ENCODE measurements around the gene PABPC1L.

PABPC1L gene

DNA sequence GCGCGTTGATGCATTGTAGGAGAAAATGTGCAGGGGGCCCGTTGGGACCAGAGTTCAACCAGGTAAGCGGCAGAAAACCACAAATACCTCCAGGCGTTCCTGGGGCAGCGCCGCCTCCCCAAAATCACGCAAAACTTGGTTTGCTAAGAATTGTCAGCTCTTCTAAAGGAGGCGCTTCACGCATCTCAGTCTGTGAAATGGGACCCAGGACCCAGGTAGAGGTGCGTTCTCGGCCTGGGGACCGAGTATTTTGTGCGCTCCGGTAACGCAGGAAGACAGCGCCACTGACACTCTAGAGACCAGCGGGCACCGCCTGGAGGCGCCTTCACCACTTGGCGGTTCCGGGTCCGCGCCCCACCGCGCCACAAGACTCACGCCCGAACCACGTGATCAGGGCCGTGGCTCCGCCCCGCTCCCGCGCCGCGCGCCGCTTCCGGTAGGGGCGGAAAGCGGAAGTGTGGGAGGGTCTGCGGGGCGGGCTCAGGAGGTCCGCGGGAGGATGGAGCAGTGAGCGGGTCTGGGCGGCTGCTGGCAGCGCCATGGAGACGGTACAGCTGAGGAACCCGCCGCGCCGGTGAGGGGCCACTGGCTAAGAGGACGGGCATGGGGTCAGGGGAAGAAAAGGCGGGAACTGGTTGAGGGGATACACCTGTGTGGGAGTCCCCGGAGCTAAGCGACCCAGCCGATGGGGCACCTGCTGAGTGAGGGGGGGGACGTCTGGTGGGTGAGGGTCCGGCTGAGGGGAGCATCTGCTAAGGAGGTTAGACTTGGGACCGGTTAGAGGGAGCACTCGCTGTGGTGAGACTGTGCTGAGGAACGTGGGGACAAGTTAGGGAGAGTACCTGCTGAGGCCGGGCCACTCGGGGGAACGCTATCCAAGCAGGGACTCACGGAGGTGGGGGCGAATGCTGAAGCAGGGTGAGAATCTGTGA lies 56.4 kb downstream of the PABPC1L start, which contains the start of gene STK4:
Gene STK4 (plus strand): TSS at position 483 of the 932 bp plus-strand sequence. CDS start 57 bp downstream, at position 540.
- DNase-seq (ENCODE audit: low read depth, low spot score): peak; percentile 94

DNA sequence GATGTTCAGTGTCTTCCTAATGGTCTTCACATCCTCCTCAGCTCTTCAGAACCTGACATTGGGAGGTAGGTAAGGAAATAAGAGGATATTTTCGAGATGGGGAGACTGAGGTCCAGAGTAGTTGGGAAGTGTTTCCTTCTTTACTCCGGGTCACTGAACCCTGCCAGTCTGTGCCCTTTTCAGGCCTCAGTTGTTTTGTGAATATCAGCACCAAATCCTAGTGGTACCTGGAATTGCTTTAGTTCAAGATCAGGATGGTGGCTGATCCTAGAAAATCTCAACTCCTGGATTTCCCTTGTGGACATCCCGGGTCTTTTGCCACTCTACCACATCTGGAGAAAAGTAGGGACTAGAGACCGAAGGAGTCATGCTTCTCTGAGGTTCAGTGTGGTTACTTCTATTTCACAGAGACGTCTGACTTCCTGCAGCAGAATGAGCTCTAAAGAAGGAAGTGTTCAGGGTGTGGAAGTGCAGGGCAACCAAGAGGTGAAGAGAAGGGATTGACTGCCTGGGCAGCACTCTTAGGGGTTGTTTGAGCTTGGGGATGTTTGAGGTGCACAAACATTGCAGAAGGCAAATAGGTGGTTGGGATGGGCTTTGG lies 57.4 kb downstream of the PABPC1L start:
- no peak for DNase-seq (ENCODE audit: low read depth, low spot score)

DNA sequence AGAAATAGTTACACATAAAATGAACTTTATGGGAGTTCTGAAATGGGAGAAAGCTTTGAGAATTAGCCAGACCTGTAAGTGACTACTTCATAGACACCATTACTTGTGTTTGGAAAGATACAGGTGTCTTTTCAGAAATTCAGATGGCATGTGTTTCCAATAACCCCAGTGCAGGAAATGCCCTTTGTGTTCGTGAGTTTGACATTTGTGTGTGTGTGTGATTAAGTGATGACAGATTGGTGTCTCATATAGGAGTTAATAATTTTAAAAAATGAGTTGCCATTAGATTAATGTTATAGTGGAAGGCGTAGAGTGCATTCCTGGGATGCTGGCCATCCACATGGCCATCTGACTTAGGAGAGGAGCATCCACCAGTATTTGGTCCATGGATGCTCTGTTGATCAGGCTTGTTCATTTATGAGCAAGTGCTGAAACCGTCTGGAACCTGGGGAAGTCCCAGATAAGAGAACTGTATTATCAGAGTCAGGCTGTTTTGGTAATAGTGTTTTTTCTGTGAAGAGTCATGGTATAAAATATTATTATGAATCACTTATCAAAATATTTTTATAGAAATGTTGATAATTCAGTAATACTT lies 59.5 kb downstream of the PABPC1L start:
- no peak for DNase-seq (ENCODE audit: low read depth, low spot score)

DNA sequence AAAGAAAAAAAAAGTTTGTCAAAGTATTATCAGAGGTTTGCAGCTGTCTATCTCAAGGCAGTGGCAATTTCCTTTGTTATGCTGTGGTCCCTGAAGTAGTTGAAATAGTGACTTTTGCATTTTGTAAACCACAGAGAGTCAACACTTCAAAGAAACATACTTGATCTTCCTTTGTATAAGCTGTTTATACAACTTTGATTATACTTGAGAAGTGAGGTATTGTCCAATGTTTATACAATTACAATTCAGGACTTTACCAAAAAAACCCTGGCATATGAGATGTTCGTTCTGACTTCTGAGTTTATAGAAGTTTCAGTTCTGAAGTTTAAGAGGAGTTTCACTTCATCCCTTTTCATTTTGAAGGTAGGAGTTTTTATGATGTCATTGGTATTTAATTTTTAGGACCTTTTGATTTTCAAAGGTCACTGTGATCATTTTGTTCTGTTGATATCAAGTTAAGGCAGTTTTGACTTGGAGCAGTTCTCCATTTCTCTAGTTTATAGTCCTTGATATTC lies 60.4 kb downstream of the PABPC1L start:
- no peak for DNase-seq (ENCODE audit: low read depth, low spot score)

DNA sequence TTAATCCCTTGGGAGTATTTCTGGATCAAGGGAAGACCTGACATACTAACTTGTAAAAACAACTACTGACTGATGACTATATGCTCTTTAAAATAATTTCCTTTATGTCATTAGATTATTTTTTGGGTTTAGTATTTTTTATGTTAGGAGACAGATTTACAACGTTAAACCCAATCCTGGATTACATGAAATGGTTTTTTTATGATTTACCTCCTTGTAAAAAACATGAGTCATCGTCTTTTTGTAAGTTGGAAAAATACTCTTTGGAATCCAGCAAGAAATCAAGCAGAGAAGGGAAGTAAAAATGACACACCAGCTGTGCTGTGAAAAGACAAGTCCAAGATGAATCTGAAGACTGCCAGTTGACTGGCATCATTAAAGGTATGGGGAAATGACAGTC lies 63.2 kb downstream of the PABPC1L start:
- DNase-seq (ENCODE audit: low read depth, low spot score): no peak

DNA sequence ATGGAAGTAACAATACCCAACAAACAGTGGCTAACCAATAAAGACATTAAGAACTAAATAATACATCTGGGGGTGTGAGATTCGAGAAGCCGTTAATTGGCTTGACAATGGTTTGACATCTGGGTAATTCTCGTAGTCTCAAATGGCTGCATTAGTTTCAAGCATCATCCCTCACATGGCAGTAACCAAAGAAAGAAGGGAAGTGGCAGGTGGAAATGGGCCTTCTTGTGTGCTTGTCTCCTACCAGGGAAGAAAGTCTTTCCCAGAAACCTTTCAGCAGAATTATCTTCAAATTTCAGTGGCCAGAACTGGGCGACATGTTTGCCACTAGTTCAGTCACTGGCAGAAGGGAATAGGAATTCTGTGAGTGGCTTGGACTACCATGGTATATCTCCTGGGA lies 66.8 kb downstream of the PABPC1L start:
- no peak for DNase-seq (ENCODE audit: low read depth, low spot score)

DNA sequence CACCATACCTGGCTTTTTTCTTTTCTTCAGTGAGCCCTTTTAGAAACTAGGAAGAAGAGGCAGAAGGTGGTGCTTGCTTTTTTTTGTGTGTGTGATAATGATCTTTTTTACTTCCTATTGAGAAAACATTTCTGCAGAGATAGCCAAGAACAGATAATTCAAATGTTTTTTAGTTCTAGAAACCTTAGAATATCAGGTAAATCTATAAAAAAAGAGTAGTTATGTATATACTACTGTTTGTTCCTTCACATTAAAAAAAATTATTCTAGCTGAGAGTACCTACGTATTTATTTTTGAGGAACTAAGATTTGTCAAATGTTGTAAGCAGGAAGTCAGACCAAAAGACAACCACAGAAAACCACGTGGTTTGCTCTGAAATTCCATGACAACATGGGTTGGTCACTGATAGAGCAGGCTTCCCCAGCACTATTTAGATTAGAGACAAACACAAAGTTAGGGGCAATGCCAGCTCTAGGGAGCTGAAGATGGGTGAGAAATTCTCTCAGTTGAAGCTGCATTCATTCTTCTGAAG lies 69.3 kb downstream of the PABPC1L start:
- peak; percentile 54 for DNase-seq (ENCODE audit: low read depth, low spot score)

DNA sequence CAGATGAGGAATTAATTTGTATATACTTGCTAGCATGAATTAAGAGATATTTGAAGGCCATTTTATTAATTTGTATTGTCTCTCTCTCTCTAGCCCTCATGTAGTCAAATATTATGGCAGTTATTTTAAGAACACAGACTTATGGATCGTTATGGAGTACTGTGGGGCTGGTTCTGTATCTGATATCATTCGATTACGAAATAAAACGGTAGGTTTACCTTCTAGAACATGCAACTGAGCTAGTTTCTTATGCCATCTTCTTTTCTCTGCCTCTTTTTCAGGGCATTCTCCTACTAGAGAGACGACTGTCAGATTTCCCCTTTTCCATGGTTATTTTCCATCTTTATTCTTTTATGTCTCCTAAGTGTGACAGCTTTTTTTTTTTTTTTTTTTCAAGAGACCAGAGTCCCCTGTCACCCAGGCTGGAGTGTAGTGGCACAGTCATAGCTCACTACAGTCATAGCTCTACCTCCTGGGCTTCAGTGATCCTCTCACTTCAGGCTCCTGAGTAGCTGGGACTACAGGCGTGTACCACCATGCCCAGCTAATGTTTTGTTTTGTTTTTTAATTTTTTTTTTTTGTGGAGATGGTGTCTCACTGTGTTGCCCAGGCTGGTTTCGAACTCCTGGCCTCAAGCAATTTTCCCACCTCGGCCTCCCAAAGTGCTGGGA lies 72.0 kb downstream of the PABPC1L start:
- no peak for DNase-seq (ENCODE audit: low read depth, low spot score)

DNA sequence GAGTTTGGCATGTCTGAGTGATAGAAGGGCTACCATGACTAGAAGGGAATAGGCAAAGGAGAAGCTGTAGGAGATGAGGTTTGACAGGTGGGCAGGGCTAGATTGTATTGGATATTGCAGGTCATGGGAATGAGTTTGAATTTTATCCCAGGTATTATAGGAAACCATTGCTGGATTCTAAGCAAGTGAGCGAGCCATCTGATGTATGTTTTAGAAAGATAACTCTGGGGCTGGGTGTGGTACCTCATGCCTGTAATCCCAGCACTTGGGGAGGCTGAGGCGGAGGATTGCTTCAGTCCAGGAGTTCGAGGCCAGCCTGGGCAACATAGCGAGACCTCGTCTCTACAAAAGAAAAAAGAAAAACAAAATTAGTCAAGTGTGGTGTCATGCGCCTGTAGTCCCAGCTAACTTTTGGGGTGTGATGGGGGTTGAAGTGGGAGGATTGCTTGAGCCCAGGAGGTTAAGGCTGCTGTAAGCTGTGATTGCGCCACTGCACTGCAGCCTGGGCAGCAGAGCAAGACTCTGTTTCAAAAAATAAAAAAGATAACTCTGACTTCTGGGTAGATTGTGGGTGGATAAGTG lies 73.3 kb downstream of the PABPC1L start:
- no peak for DNase-seq (ENCODE audit: low read depth, low spot score)

DNA sequence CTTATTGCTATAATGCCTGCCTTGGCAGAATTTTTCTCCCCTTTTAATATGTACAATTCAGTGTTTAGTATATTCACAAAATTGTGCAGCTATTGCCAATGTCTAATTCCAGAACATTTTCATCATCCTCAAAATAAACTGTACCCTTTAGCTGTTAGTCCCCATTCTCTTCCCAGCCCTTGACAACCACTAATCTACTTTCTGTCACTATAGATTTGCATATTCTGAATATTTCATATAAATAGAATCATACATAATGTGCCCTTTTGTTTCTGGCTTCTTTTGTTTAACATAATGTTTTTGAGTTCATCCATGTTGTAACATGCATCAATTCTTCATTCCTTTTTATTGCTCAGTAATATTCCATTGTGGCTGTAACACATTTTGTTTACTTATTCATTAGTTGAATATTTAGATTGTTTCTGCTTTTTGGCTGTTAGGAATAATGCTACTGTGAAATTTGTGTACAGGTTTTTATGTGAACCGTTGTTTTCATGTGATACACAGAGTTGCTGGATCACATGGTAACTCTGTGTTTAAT lies 78.8 kb downstream of the PABPC1L start:
- no peak for DNase-seq (ENCODE audit: low read depth, low spot score)
